Ascending aorta (tissue), 2 donors: Measurements from ENCODE around the gene ARHGAP31. TPM values are rescaled to one million over a fixed set of nuclear protein-coding genes. Genes with fewer than 3 reads are reported as not detected.
"Not testable (repeated sequence)": the region's sequence is repeated elsewhere in the genome, so short reads cannot be mapped to it uniquely, and the experiment has no call there.

Source experiments
- DNase-seq, 2 donors: peaks; one replicate each; pipeline ENCODE4 v3.0.0-alpha.2; 2019; ENCODE audit warnings: low spot score in 2 of 2
- H3K27ac ChIP-seq, 2 donors: fragments of 200-600 bp; sonication (generic); one replicate each; pipeline ENCODE4 v1.5.1; 2016 to 2017; ENCODE audit warnings: mild to moderate bottlenecking in 1 of 2
- H3K27me3 ChIP-seq: fragments of 200-600 bp; sonication (generic); one replicate; pipeline ENCODE4 v1.5.1; 2017
- H3K36me3 ChIP-seq, 2 donors: fragments of 200-600 bp; sonication (generic); one replicate each; pipeline ENCODE4 v1.5.1; 2016
- H3K4me1 ChIP-seq, 2 donors: fragments of 200-600 bp; sonication (generic); one replicate each; pipeline ENCODE4 v1.5.1; 2016 to 2017; ENCODE audit warnings: mild to moderate bottlenecking in 1 of 2
- H3K4me3 ChIP-seq, 2 donors: fragments of 200-600 bp; sonication (generic); one replicate each; pipeline ENCODE4 v1.5.1; 2016 to 2017; ENCODE audit warnings: mild to moderate bottlenecking in 1 of 2
- H3K9me3 ChIP-seq, 2 donors: fragments of 200-600 bp; sonication (generic); one replicate each; pipeline ENCODE4 v1.5.1; 2016
- intact Hi-C: fragments of 100-400 bp; cut with DNase I; formaldehyde crosslinking; loops from one replicate; pipeline ENCODE4 v1.15.1; 2023
- total RNA-seq: library from RNA; depleted of rRNA; stranded (reverse); fragments of >200 nt; gene quantifications from one replicate; pipeline ENCODE4 v1.1.0, GENCODE V29; 2016
- TF ChIP-seq, protein P1 (sequence below), 3 experiments: fragments of 200-600 bp in 2 of 3; fragments of 450-650 bp in 1 of 3; sonication (generic) in 2 of 3; IDR thresholded peaks; one replicate each; pipeline ENCODE4 v1.5.1; 2016 to 2019; ENCODE audit warnings: antibody characterized with exemption in 3 of 3, mild to moderate bottlenecking in 1 of 3, moderate library complexity in 1 of 3

ARHGAP31 gene
- total RNA-seq, 1 donor from 2014 or later: 31.4 TPM

- Histone ChIP-seq H3K4me1 (no peaks in the 10 kb centered on the region), H3K36me3 (peaks cover 0 to 3% of the 10 kb centered on the region in 2 donors), H3K4me3 (no peak overlapping the region), H3K9me3 (no peaks in the 10 kb centered on the region), H3K27me3 (no peaks in the 10 kb centered on the region), H3K27ac (no peak overlapping the region)
- intact Hi-C loops: no loop called here
- TF ChIP-seq, protein P1, sequence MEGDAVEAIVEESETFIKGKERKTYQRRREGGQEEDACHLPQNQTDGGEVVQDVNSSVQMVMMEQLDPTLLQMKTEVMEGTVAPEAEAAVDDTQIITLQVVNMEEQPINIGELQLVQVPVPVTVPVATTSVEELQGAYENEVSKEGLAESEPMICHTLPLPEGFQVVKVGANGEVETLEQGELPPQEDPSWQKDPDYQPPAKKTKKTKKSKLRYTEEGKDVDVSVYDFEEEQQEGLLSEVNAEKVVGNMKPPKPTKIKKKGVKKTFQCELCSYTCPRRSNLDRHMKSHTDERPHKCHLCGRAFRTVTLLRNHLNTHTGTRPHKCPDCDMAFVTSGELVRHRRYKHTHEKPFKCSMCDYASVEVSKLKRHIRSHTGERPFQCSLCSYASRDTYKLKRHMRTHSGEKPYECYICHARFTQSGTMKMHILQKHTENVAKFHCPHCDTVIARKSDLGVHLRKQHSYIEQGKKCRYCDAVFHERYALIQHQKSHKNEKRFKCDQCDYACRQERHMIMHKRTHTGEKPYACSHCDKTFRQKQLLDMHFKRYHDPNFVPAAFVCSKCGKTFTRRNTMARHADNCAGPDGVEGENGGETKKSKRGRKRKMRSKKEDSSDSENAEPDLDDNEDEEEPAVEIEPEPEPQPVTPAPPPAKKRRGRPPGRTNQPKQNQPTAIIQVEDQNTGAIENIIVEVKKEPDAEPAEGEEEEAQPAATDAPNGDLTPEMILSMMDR (IDR thresholded peaks at IDR 0.05): no peak
- no peak for DNase-seq
Measured at GRCh38 chr3:119315600-119316312, 21.6 kb downstream of the ARHGAP31 start.

DNA sequence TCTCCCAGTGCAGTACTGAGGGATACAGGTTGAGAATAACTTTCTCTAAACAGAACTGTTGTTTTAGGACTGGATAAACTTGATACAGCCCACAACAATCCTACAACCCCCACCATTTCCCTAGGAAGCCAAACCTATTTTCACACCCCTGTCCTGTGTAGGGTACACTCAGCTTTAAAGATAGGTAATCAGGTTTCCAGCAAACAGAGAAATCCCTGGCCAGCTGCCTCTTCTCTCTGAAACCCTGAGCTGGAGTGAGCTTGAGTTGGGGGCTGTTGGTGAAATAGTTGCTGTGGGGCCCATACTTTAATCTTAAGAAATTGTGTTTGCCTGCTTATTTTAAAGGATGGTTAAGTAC, 22.1 kb downstream of the ARHGAP31 start:
- TF ChIP-seq, protein P1 (IDR thresholded peaks at IDR 0.05): no peak
- intact Hi-C loops: no loop called here
- H3K27me3 ChIP-seq: no peaks in the 10 kb centered on the region
- H3K36me3 ChIP-seq: peaks cover 0 to 3% of the 10 kb centered on the region in 2 donors
- no peak overlapping the region for H3K27ac ChIP-seq
- no peaks in the 10 kb centered on the region for H3K9me3 ChIP-seq
- H3K4me3 ChIP-seq: no peak overlapping the region
- no peaks in the 10 kb centered on the region for H3K4me1 ChIP-seq
- no peak for DNase-seq

DNA sequence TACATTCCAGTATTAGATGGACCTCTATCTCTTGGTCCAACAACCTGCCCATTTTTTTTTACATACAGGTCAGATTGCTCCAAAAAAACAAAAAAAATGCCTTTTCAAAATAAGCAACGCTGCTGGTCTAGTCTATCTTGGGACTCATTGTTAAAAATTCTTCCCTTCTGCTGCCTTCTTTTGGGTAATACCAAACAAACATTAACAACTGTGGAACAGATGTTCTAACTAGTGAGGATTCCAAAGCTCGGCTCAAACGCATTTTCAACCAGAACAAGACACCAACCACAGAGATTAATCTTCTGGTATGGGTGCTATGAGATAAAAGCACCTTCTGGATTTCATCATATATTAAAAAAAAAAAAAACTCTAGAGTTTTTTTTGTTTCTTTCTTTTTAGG, 24.7 kb downstream of the ARHGAP31 start:
- Histone ChIP-seq H3K4me3 (no peak overlapping the region), H3K36me3 (no peaks in the 10 kb centered on the region), H3K4me1 (peaks cover 0 to 5% of the 10 kb centered on the region in 2 donors), H3K27me3 (no peaks in the 10 kb centered on the region), H3K27ac (no peak overlapping the region), H3K9me3 (no peaks in the 10 kb centered on the region)
- intact Hi-C loops: no loop called here
- DNase-seq: no peak
- TF ChIP-seq, protein P1 (IDR thresholded peaks at IDR 0.05): no peak

DNA sequence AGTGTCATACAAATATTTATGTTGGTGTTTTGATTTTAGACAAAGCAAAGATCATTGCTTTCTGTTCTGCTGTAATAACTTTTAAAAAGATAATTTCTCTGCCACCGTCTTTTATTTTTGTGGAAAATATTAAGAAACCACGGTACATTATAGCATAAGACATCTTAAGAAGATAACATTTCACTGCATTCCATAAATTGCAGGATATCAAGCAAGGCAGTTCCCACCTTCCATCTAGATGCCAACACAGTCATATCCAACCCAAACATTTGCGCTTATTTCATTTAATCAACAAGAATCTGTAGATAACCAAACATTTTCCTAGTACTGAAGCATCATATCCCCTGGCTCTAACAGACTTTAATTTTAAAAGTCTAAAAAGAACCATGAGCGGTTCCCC, 25.1 kb downstream of the ARHGAP31 start:
- intact Hi-C loops: no loop called here
- no peak for DNase-seq
- H3K27ac ChIP-seq: no peak overlapping the region

DNA sequence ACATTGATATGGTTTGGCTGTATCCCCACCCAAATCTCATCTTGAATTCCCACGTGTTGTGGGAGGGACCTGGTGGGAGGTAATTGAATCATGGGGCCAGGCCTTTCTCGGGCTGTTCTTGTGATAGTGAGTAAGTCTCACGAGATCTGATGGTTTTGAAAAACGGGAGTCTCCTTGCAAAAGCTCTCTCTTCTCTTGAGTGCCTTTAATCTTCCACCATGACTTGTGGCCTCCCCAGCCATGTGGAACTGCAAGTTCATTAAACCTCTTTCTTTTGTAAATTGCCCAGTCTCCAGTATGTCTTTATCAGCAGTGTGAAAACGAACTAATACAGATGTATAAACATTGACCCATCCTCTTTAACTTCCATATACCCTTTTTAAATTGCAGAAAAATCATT, 26.6 kb downstream of the ARHGAP31 start:
- not testable (repeated sequence) for H3K27me3 ChIP-seq, H3K9me3 ChIP-seq, H3K4me3 ChIP-seq, DNase-seq, H3K36me3 ChIP-seq, H3K27ac ChIP-seq, H3K4me1 ChIP-seq
- intact Hi-C loops: loop anchor here (10.0 kb wide), 1 partner anchor 46 kb away; no protein-coding TSS in a partner anchor

More for the DNA sequence above, 25.1 kb downstream of the ARHGAP31 start:
- Histone ChIP-seq H3K9me3 (no peaks in the 10 kb centered on the region), H3K36me3 (no peaks in the 10 kb centered on the region), H3K4me1 (peaks cover 0 to 5% of the 10 kb centered on the region in 2 donors), H3K4me3 (no peak overlapping the region), H3K27me3 (no peaks in the 10 kb centered on the region)
- TF ChIP-seq, protein P1 (IDR thresholded peaks at IDR 0.05): no peak

GRCh38 chr3:119322021-119322834, 28.0 kb downstream of the ARHGAP31 start:
- no peak for DNase-seq
- Histone ChIP-seq H3K27me3 (no peaks in the 10 kb centered on the region), H3K27ac (peak overlapping the region; percentile 97 to 99), H3K36me3 (no peaks in the 10 kb centered on the region), H3K4me3 (peak overlapping the region; percentile 67 to 83), H3K9me3 (no peaks in the 10 kb centered on the region), H3K4me1 (peaks cover 0 to 5% of the 10 kb centered on the region in 2 donors)
- TF ChIP-seq, protein P1 (IDR thresholded peaks at IDR 0.05): peak in 1 of 3 experiments; percentile 27
- intact Hi-C loops: loop anchor here (1.0 to 10.0 kb wide), 3 partner anchors 28 to 81 kb away; partner anchors contain the start of genes ARHGAP31 and B4GALT4
